ENCODE measurements around the gene PCGF2. TPM values are rescaled to one million over a fixed set of nuclear protein-coding genes. Genes with fewer than 3 reads are reported as not detected.

The PCGF2 gene
- total and polyA plus RNA-seq, 9 of the 15 experiments (the other 6 are each of a cell fraction or from before 2014, with no cell fraction given), result 1.3 to 33.4 (median 7.0) TPM

DNA sequence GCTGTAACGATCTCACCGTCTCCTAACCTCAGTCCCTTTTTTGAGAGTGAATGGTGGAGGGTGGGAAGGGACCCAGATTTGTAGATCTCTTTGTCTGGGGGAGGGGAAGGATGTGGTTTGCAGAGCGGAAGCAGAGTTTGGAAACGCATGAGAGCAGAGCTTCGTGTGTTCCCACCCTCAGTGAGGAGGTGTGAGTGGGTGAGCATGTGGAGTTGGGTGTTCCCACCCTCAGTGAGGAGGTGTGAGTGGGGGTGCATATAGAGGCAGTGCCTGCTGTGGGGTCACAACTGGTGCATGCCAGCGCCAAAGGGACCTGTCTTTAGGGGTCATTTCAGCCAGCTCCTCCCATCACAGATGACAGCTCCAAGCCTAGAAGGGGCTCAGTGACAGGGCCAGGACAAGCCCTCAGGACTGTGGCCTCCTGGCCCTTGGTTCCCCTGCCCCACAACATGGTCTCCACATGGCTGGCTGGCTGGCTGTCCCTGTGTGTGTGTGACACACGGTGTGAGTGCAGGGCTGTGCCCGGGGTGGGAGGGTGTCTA lies 19.8 kb downstream of the PCGF2 start (continued):
- TF ChIP-seq, protein P1, sequence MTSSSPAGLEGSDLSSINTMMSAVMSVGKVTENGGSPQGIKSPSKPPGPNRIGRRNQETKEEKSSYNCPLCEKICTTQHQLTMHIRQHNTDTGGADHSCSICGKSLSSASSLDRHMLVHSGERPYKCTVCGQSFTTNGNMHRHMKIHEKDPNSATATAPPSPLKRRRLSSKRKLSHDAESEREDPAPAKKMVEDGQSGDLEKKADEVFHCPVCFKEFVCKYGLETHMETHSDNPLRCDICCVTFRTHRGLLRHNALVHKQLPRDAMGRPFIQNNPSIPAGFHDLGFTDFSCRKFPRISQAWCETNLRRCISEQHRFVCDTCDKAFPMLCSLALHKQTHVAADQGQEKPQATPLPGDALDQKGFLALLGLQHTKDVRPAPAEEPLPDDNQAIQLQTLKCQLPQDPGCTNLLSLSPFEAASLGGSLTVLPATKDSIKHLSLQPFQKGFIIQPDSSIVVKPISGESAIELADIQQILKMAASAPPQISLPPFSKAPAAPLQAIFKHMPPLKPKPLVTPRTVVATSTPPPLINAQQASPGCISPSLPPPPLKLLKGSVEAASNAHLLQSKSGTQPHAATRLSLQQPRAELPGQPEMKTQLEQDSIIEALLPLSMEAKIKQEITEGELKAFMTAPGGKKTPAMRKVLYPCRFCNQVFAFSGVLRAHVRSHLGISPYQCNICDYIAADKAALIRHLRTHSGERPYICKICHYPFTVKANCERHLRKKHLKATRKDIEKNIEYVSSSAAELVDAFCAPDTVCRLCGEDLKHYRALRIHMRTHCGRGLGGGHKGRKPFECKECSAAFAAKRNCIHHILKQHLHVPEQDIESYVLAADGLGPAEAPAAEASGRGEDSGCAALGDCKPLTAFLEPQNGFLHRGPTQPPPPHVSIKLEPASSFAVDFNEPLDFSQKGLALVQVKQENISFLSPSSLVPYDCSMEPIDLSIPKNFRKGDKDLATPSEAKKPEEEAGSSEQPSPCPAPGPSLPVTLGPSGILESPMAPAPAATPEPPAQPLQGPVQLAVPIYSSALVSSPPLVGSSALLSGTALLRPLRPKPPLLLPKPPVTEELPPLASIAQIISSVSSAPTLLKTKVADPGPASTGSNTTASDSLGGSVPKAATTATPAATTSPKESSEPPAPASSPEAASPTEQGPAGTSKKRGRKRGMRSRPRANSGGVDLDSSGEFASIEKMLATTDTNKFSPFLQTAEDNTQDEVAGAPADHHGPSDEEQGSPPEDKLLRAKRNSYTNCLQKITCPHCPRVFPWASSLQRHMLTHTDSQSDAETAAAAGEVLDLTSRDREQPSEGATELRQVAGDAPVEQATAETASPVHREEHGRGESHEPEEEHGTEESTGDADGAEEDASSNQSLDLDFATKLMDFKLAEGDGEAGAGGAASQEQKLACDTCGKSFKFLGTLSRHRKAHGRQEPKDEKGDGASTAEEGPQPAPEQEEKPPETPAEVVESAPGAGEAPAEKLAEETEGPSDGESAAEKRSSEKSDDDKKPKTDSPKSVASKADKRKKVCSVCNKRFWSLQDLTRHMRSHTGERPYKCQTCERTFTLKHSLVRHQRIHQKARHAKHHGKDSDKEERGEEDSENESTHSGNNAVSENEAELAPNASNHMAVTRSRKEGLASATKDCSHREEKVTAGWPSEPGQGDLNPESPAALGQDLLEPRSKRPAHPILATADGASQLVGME (CRISPR knock-in tag; IDR thresholded peaks at IDR 0.05), result 0 out of 2 replicates have a peak, but pooled peaks have one; percentile 64
- no peak for TF ChIP-seq LARP7 (IDR thresholded peaks at IDR 0.05)

- FAIRE-seq, result no peak
- no TSS peak for BruUV-seq (replicated peaks)
- peaks cover 24% of the 10 kb centered on the region for H3K79me2 ChIP-seq (ENCODE audit: control insufficient read depth, insufficient read depth, low read length)
- no peak overlapping the region for H3K27ac ChIP-seq (ENCODE audit: extremely low read depth, low read depth, low read length)
- H4K20me1 ChIP-seq (replicated peaks; ENCODE audit: control insufficient read depth, insufficient read depth, low read length), result no peaks in the 10 kb centered on the region
- no peaks in the 10 kb centered on the region for H3K27me3 ChIP-seq (ENCODE audit: control insufficient read depth in 2 of 2, insufficient read depth in 2 of 2, low read length in 2 of 2)
- no peak for ATAC-seq
- in situ Hi-C loops (cut with MboI), result no loop called here
- DNase-seq (ENCODE audit: extremely low read depth in 1 of 4, low spot score in 3 of 4), result no peak
- H3K9ac ChIP-seq (ENCODE audit: insufficient read depth in 1 of 2, low read depth in 2 of 2, low read length in 2 of 2), result peak overlapping the region in 1 of 2 experiments; percentile 84; a peak in 1 of 4 replicates
- H3K4me2 ChIP-seq (ENCODE audit: insufficient read depth, low read length), result peak overlapping the region; percentile 0; the same call in 1 of the 2 replicates
- 69% methylated on average over 5 of the region's 5 CpGs for WGBS (ENCODE audit: insufficient coverage, low coverage, missing lambda C conversion rate)
- peaks cover 30% of the 10 kb centered on the region; the same call in 2 of the 3 replicates for H3K36me3 ChIP-seq (ENCODE audit: control insufficient read depth, insufficient read depth, low read length)
- H3K4me1 ChIP-seq (replicated peaks in 1 of 2; ENCODE audit: control insufficient read depth in 2 of 2, insufficient read depth in 2 of 2, low read length in 2 of 2), result peaks cover 45 to 70% of the 10 kb centered on the region in 2 experiments
- ChIA-PET CTCF (ENCODE audit: low intra/inter-chr PET ratio) (no interaction called here), POLR2A (interaction anchor here (0.9 to 2.4 kb wide), 10 partner anchors 9 to 142 kb away, joined by 3 to 13 read pairs (median 6); partner anchors contain the start of genes LASP1 and MLLT6)
- H3K9me3 ChIP-seq (replicated peaks; ENCODE audit: control insufficient read depth, insufficient read depth, low read depth, low read length), result no peaks in the 10 kb centered on the region
- no peak overlapping the region for H2AFZ ChIP-seq (ENCODE audit: low read depth, low read length)
- no peak overlapping the region for H3K4me3 ChIP-seq
- intact Hi-C loops (cut with micrococcal nuclease), result no loop called here
- peaks cover 3% of the 10 kb centered on the region for H3K9me1 ChIP-seq (ENCODE audit: control insufficient read depth, insufficient read depth, low read length)
- TF ChIP-seq PHF20 (IDR thresholded peaks at IDR 0.05; ENCODE audit: partially characterized antibody) (no peak), IRF2 (CRISPR knock-in tag; IDR thresholded peaks at IDR 0.05) (no peak), FOXK1 (CRISPR knock-in tag; IDR thresholded peaks at IDR 0.05; ENCODE audit: borderline replicate concordance) (no peak), XRCC3 (IDR thresholded peaks at IDR 0.05) (no peak), DPF2 (IDR thresholded peaks at IDR 0.05) (no peak), L3MBTL2 (IDR thresholded peaks at IDR 0.05) (no peak), MEF2A (IDR thresholded peaks at IDR 0.05; ENCODE audit: control insufficient read depth, low read depth, low read length) (no peak), ARID3B (CRISPR knock-in tag; IDR thresholded peaks at IDR 0.05; ENCODE audit: borderline replicate concordance) (no peak), CEBPB (tag; IDR thresholded peaks at IDR 0.05) (no peak), ERF (CRISPR knock-in tag; IDR thresholded peaks at IDR 0.05) (no peak)
- TF ChIP-seq, protein P2, sequence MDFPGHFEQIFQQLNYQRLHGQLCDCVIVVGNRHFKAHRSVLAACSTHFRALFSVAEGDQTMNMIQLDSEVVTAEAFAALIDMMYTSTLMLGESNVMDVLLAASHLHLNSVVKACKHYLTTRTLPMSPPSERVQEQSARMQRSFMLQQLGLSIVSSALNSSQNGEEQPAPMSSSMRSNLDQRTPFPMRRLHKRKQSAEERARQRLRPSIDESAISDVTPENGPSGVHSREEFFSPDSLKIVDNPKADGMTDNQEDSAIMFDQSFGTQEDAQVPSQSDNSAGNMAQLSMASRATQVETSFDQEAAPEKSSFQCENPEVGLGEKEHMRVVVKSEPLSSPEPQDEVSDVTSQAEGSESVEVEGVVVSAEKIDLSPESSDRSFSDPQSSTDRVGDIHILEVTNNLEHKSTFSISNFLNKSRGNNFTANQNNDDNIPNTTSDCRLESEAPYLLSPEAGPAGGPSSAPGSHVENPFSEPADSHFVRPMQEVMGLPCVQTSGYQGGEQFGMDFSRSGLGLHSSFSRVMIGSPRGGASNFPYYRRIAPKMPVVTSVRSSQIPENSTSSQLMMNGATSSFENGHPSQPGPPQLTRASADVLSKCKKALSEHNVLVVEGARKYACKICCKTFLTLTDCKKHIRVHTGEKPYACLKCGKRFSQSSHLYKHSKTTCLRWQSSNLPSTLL (IDR thresholded peaks at IDR 0.05), result no peak
Observed at GRCh38 chr17:38727736-38728135, 20.4 kb downstream of the PCGF2 start.

Data from K562 (cell line).